SU-DHL-6 (cell line): ENCODE measurements around the gene DIPK2B.

Source experiments
- H2AFZ ChIP-seq: fragments of 200-600 bp; sonication (generic); 2 replicates; pipeline ENCODE4 v1.6.1; 2014; ENCODE audit warnings: low read depth, mild to moderate bottlenecking, moderate library complexity, mixed read lengths, antibody characterized with exemption, low read length; ENCODE audit not compliant: severe bottlenecking
- H3F3A ChIP-seq: fragments of 200-600 bp; shearing (Covaris generic); 2 replicates; pipeline ENCODE4 v1.6.0; 2016; ENCODE audit warnings: antibody characterized with exemption, mild to moderate bottlenecking; ENCODE audit not compliant: insufficient read depth
- H3K27ac ChIP-seq: fragments of 200-600 bp; sonication (generic); 2 replicates; pipeline ENCODE4 v1.5.1; 2016; ENCODE audit warnings: low read depth, mild to moderate bottlenecking, low read length, moderate library complexity, mixed read lengths
- H3K27me3 ChIP-seq: fragments of 200-600 bp; sonication (generic), shearing (Covaris generic); 2 replicates; pipeline ENCODE4 v1.6.0; 2014; ENCODE audit warnings: mild to moderate bottlenecking, low read length
- H3K36me3 ChIP-seq: fragments of 200-600 bp; sonication (generic); 2 replicates; pipeline ENCODE4 v1.6.1; 2014; ENCODE audit warnings: mild to moderate bottlenecking, low read length, mixed read lengths
- H3K4me2 ChIP-seq: fragments of 300-600, 200-600 bp; shearing (Covaris generic), sonication (generic); 2 replicates; pipeline ENCODE4 v1.6.0; 2014; ENCODE audit warnings: low read length, low read depth, mild to moderate bottlenecking; ENCODE audit not compliant: poor library complexity, severe bottlenecking
- H3K4me3 ChIP-seq: fragments of 200-600 bp; sonication (generic); 2 replicates; pipeline ENCODE4 v1.5.1; 2014; ENCODE audit warnings: antibody characterized with exemption, low read length, mild to moderate bottlenecking, mixed read lengths; ENCODE audit not compliant: insufficient read depth, poor library complexity, severe bottlenecking
- H3K79me2 ChIP-seq: fragments of 200-600 bp; sonication (generic); 2 replicates; pipeline ENCODE4 v1.6.1; 2014; ENCODE audit warnings: mild to moderate bottlenecking, low read length, moderate library complexity; ENCODE audit not compliant: insufficient read depth
- H3K9ac ChIP-seq: fragments of 200-600 bp; sonication (generic); 2 replicates; pipeline ENCODE4 v1.7.0; 2014; ENCODE audit warnings: mild to moderate bottlenecking, low read length
- H3K9me2 ChIP-seq: fragments of 200-600 bp; sonication (generic); replicated peaks from 2 replicates; pipeline ENCODE4 v1.6.1; 2014; ENCODE audit warnings: low read length; ENCODE audit not compliant: insufficient read depth
- H3K9me3 ChIP-seq: fragments of 200-600 bp; sonication (generic); 2 replicates; pipeline ENCODE4 v1.6.1; 2014; ENCODE audit warnings: low read length, mixed read lengths; ENCODE audit not compliant: insufficient read depth
- H4K20me1 ChIP-seq: fragments of 200-600 bp; sonication (generic); 2 replicates; pipeline ENCODE4 v1.6.1; 2014; ENCODE audit warnings: low read depth, mild to moderate bottlenecking, antibody characterized with exemption, low read length, moderate library complexity, mixed read lengths
- EZH2phosphoT487 ChIP-seq: fragments of 200-600 bp; sonication (generic), shearing (Covaris generic); conservative IDR thresholded peaks from 2 replicates; pipeline ENCODE4 v1.6.1; 2018; ENCODE audit warnings: mild to moderate bottlenecking, antibody characterized with exemption, low read length, moderate library complexity, mixed read lengths
- TF ChIP-seq, protein P1 (sequence below): fragments of 200-600 bp; sonication (generic); IDR thresholded peaks from one replicate; pipeline ENCODE4 v1.5.1; 2017; ENCODE audit warnings: antibody characterized with exemption, mild to moderate bottlenecking, low read length, moderate library complexity; ENCODE audit not compliant: insufficient read depth, poor library complexity, severe bottlenecking

Gene DIPK2B

DNA sequence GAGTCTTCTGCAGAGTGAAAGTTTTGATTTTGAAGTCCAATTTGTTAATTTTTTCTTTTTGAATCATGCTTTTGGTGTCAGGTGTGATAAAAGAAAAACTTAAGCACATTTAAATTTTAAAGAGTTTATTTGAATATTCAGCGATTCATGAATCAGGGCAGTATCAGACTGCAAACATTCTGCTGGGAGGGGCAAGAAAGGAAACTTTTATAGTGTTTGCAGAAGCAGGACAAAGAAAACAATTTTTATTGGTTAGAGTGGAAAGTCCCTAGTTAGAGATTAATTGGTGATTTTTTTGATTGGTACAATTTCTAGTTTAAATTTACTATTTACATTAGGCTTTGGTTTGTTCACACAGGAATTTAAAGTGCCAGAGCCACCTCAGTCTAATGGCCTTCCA lies 1.5 kb upstream of the DIPK2B start:
- TF ChIP-seq, protein P1, sequence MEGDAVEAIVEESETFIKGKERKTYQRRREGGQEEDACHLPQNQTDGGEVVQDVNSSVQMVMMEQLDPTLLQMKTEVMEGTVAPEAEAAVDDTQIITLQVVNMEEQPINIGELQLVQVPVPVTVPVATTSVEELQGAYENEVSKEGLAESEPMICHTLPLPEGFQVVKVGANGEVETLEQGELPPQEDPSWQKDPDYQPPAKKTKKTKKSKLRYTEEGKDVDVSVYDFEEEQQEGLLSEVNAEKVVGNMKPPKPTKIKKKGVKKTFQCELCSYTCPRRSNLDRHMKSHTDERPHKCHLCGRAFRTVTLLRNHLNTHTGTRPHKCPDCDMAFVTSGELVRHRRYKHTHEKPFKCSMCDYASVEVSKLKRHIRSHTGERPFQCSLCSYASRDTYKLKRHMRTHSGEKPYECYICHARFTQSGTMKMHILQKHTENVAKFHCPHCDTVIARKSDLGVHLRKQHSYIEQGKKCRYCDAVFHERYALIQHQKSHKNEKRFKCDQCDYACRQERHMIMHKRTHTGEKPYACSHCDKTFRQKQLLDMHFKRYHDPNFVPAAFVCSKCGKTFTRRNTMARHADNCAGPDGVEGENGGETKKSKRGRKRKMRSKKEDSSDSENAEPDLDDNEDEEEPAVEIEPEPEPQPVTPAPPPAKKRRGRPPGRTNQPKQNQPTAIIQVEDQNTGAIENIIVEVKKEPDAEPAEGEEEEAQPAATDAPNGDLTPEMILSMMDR, result no peak
- no peak for TF ChIP-seq EZH2phosphoT487
- H3K27me3 ChIP-seq, result no peaks in the 10 kb centered on the region
- H4K20me1 ChIP-seq, result no peaks in the 10 kb centered on the region
- H3K9ac ChIP-seq, result no peak overlapping the region
- no peak overlapping the region for H3K4me2 ChIP-seq
- H2AFZ ChIP-seq, result no peak overlapping the region
- H3K79me2 ChIP-seq, result no peaks in the 10 kb centered on the region
- H3K36me3 ChIP-seq, result no peaks in the 10 kb centered on the region
- H3K9me2 ChIP-seq, result no peaks in the 10 kb centered on the region
- no peak overlapping the region for H3K27ac ChIP-seq
- H3K9me3 ChIP-seq, result no peaks in the 10 kb centered on the region
- no peak overlapping the region for H3K4me3 ChIP-seq
- no peaks in the 10 kb centered on the region for H3F3A ChIP-seq

DNA sequence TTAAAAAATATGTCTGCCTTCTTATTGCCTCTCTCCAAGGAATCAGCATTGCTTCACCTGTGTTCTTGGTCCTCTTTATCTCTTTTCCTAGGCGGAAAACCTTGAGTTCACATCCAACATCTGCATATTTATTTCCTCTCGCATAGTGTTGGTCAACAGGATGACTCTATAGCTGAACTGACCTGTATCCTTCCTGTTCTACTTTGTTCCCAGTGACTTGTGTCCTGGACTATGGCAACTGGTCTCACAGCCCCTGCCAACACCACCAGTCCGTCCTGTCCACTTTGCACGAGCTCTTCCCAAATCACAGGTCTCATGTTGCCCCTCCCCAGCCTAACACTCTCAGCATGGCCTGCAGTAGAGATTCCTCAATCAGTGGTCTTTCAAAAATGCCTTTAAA lies 2.0 kb downstream of the DIPK2B start:
- Histone ChIP-seq H3K4me3 (no peak overlapping the region), H3K9ac (no peak overlapping the region), H3K79me2 (no peaks in the 10 kb centered on the region), H3K36me3 (no peaks in the 10 kb centered on the region), H3K9me3 (no peaks in the 10 kb centered on the region), H3F3A (no peaks in the 10 kb centered on the region), H3K27ac (no peak overlapping the region), H3K9me2 (no peaks in the 10 kb centered on the region), H3K4me2 (no peak overlapping the region), H2AFZ (no peak overlapping the region), H3K27me3 (no peaks in the 10 kb centered on the region), H4K20me1 (no peaks in the 10 kb centered on the region)
- TF ChIP-seq, protein P1, result no peak
- TF ChIP-seq EZH2phosphoT487, result no peak

DNA sequence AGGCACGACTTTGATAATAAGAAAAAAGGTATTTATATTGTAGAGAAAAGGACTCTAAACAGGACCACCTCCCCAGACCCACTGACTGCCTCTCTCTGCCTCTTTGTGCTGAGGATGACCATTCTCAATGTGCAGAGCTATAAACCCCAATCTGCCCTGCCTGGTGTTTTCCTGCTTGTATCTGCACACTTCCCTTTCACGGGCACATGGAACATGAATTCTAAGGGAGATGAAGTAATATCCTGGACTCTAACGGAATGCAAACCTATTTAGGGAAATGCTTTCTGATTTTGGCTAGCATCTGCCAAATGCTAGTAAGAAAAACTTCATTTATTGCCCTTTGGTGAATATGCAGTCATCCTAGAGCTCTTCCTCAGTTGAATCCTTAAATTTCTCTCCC lies 2.4 kb downstream of the DIPK2B start:
- Histone ChIP-seq H3K4me2 (no peak overlapping the region), H3K9me2 (no peaks in the 10 kb centered on the region), H3K27me3 (no peaks in the 10 kb centered on the region), H2AFZ (no peak overlapping the region), H3F3A (no peaks in the 10 kb centered on the region), H3K9ac (no peak overlapping the region), H3K79me2 (no peaks in the 10 kb centered on the region), H3K27ac (no peak overlapping the region), H3K9me3 (no peaks in the 10 kb centered on the region), H3K36me3 (no peaks in the 10 kb centered on the region), H4K20me1 (no peaks in the 10 kb centered on the region), H3K4me3 (no peak overlapping the region)
- no peak for TF ChIP-seq EZH2phosphoT487
- TF ChIP-seq, protein P1, result no peak
